HG02970 (cell line): ENCODE results near the gene OTOS.

Experiments used
- ATAC-seq: cut with Tn5 transposase; IDR thresholded peaks from one replicate; pipeline ENCODE4 v1.9.1; 2021; ENCODE audit warnings: mild to moderate bottlenecking, moderate library complexity, moderate number of reproducible peaks; ENCODE audit not compliant: unreplicated experiment, low FRiP score

Gene OTOS

GRCh38 chr2:240139011-240139441 lies 1.4 kb downstream of the OTOS start:
- ATAC-seq, result no peak

- no peak for ATAC-seq
Observed at GRCh38 chr2:240138254-240138984, 2.0 kb downstream of the OTOS start.

GRCh38 chr2:240137596-240138253 lies 2.7 kb downstream of the OTOS start:
- ATAC-seq, result no peak

GRCh38 chr2:240136671-240137292 lies 3.7 kb downstream of the OTOS start:
- peak; percentile 3 for ATAC-seq

- peak; percentile 79 for ATAC-seq
Observed at GRCh38 chr2:240136013-240136670, 4.3 kb downstream of the OTOS start, which contains the start of gene COPS9. Gene COPS9 (minus strand): TSS chr2:240136305. CDS start chr2:240136284, 21 bp downstream.

GRCh38 chr2:240135706-240136012 lies 4.8 kb downstream of the OTOS start:
- peak; percentile 15 for ATAC-seq

GRCh38 chr2:240134956-240135520 lies 5.4 kb downstream of the OTOS start:
- no peak for ATAC-seq

- no peak for ATAC-seq
Observed at GRCh38 chr2:240134466-240134865, 6.0 kb downstream of the OTOS start.

- no peak for ATAC-seq
Observed at GRCh38 chr2:240133401-240133800, 7.1 kb downstream of the OTOS start.

- ATAC-seq, result no peak
Observed at GRCh38 chr2:240132651-240132980, 7.8 kb downstream of the OTOS start.

GRCh38 chr2:240131941-240132650 lies 8.4 kb downstream of the OTOS start:
- ATAC-seq, result no peak

GRCh38 chr2:240131296-240131695 lies 9.2 kb downstream of the OTOS start:
- no peak for ATAC-seq

GRCh38 chr2:240130393-240131195 lies 9.9 kb downstream of the OTOS start:
- no peak for ATAC-seq

GRCh38 chr2:240129731-240130392 lies 10.6 kb downstream of the OTOS start:
- ATAC-seq, result no peak

GRCh38 chr2:240129311-240129710 lies 11.1 kb downstream of the OTOS start:
- no peak for ATAC-seq

- no peak for ATAC-seq
Observed at GRCh38 chr2:240128608-240129145, 11.8 kb downstream of the OTOS start.

GRCh38 chr2:240127911-240128607 lies 12.4 kb downstream of the OTOS start:
- no peak for ATAC-seq

GRCh38 chr2:240127191-240127750 lies 13.2 kb downstream of the OTOS start:
- no peak for ATAC-seq
